Measurements from ENCODE around the gene RCN2. TPM values are rescaled to one million over a fixed set of nuclear protein-coding genes. Genes with fewer than 3 reads are reported as not detected.

Gene RCN2
- total and polyA plus RNA-seq, 2 of the 13 experiments (the other 11 are each of a cell fraction or from before 2014, with no cell fraction given), result 84.4 to 89.0 TPM

DNA sequence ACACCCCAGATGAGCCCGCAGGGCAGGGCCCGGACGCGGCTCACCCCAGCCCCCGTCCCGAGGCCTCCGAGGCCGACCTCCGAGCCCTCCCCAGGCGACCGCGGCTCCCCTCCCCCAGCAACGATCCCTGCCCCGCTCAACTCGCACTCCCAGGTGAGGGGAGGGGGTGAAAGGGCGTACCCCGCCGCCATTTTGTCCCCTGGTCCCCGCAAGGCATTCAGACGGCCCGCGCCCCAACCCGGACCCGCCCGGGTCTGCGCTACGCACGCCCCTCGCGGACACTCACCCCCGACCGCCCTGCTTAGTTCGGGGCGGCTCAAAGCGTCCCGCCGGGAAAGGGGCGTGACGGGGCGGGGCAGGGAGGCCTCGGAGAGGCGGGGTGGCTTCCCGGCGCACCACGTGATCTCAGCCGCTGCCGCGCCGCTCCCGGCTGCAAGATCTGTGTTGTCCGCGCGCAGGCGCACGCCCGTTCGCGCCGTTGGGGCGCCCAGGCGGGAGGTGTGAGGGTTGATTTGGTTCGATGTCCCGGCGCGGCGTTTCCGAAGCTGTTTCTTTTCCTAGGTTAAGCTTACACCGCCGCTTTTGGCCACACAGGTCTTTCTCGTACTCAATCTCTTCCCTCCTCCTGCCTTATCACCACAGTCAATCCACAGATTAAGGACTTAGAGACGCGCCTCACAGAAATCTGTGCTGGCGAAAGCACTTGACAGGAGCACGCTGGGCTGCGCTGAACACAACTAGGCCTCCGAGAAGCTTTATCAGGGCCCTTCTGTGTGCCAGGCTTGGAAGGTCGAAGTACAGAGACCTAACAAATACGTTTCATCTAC lies 26.3 kb upstream of the RCN2 start, which contains the start of gene SCAPER (continued):
- TF ChIP-seq GLI4 (CRISPR knock-in tag; IDR thresholded peaks at IDR 0.05; ENCODE audit: borderline replicate concordance) (peak; percentile 92; the same call in 1 of the 2 replicates), ZNF567 (CRISPR knock-in tag; IDR thresholded peaks at IDR 0.05; ENCODE audit: borderline replicate concordance) (0 out of 2 replicates have a peak, but pooled peaks have one; percentile 58), STAT5B (CRISPR knock-in tag; IDR thresholded peaks at IDR 0.05) (no peak), SOX13 (IDR thresholded peaks at IDR 0.05) (no peak), SOX13 (CRISPR knock-in tag; conservative IDR thresholded peaks at IDR 0.05 in 1 of 2, IDR thresholded peaks at IDR 0.05 in 1 of 2) (peak in 1 of 2 experiments; percentile 55; a peak in 1 of 4 replicates), RFX3 (CRISPR knock-in tag; IDR thresholded peaks at IDR 0.05) (no peak), SRSF1 (optimal IDR thresholded peaks at IDR 0.05; ENCODE audit: low read depth, low read length) (no peak), SIN3A (IDR thresholded peaks at IDR 0.05; ENCODE audit: borderline replicate concordance, low read depth, low read length) (0 out of 2 replicates have a peak, but pooled peaks have one; percentile 25)
- TF ChIP-seq, protein P1, sequence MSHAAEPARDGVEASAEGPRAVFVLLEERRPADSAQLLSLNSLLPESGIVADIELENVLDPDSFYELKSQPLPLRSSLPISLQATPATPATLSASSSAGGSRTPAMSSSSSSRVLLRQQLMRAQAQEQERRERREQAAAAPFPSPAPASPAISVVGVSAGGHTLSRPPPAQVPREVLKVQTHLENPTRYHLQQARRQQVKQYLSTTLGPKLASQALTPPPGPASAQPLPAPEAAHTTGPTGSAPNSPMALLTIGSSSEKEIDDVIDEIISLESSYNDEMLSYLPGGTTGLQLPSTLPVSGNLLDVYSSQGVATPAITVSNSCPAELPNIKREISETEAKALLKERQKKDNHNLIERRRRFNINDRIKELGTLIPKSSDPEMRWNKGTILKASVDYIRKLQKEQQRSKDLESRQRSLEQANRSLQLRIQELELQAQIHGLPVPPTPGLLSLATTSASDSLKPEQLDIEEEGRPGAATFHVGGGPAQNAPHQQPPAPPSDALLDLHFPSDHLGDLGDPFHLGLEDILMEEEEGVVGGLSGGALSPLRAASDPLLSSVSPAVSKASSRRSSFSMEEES (CRISPR knock-in tag; IDR thresholded peaks at IDR 0.05), result peak; percentile 86

DNA sequence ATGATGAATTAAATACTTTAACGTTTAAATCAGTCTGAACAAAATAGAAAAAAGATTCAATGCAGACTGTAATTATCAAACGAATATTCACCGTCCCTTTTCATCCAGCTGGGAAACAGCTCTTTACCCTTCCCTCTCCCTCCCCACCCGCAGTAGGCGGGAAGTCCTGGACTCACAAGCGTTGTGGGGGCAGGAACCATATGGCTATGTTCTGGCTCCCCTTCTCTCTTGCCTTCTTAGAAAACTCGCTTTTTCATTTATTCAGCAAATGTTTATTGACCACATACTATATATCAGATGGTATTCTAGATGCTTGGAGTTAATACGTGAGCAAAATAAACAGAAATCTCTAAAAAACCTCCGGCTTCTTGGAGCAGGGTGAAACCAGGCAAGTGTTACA lies 25.7 kb upstream of the RCN2 start:
- Histone ChIP-seq H2AFZ (ENCODE audit: low read length) (peak overlapping the region; percentile 98), H3K4me3 (replicated peaks in 1 of 3; ENCODE audit: insufficient read depth in 1 of 3, low read depth in 2 of 3, low read length in 3 of 3) (peak overlapping the region in 1 of 3 experiments; percentile 81; a peak in 2 of 6 replicates), H3K27ac (ENCODE audit: extremely low read length, insufficient read depth, low read length) (peak overlapping the region; percentile 70), H3K9ac (ENCODE audit: insufficient read depth, low read depth, low read length) (peak overlapping the region; percentile 70; the same call in 1 of the 2 replicates), H3K36me3 (replicated peaks in 1 of 2; ENCODE audit: control insufficient read depth in 1 of 2, insufficient read depth in 2 of 2, low read length in 2 of 2) (no peaks in the 10 kb centered on the region), H4K20me1 (ENCODE audit: insufficient read depth, low read length) (no peaks in the 10 kb centered on the region), H3K79me2 (ENCODE audit: insufficient read depth, low read length) (peaks cover 4% of the 10 kb centered on the region), H3K9me3 (ENCODE audit: low read length) (no peaks in the 10 kb centered on the region), H3K4me1 (ENCODE audit: insufficient read depth, low read length) (peaks cover 37% of the 10 kb centered on the region), H3K27me3 (ENCODE audit: control insufficient read depth in 1 of 2, insufficient read depth in 2 of 2, low read length in 2 of 2) (no peaks in the 10 kb centered on the region), H3K4me2 (ENCODE audit: low read depth, low read length) (peak overlapping the region; percentile 98)
- in situ Hi-C loops (cut with HindIII; ENCODE audit: extremely low pct_ligation_motif_present, low pct_unique_long_range_greater_than_20kb) (loop anchor here (10.0 kb wide), 1 partner anchor 129 kb away; no protein-coding TSS in a partner anchor), intact Hi-C loops (cut with micrococcal nuclease; ENCODE audit: unreplicated experiment) (no loop called here)
- ChIA-PET CTCF (ENCODE audit: low intra/inter-chr PET ratio, low total read pairs) (no interaction called here), POLR2A (interaction anchor here (0.7 to 4.5 kb wide), 3 partner anchors 18 to 594 kb away, joined by 3 to 28 read pairs (median 5); partner anchors contain the start of genes ETFA and RCN2)
- DNase-seq (ENCODE audit: low spot score), result no peak
- ATAC-seq, result peak; percentile 7; the same call in 1 of the 3 replicates
- FAIRE-seq, result no peak
- BruUV-seq (replicated peaks), result TSS peak; percentile 73
- WGBS (ENCODE audit: low lambda C conversion rate), result 24% methylated on average over 9 of the region's 9 CpGs
- TF ChIP-seq, protein P2, sequence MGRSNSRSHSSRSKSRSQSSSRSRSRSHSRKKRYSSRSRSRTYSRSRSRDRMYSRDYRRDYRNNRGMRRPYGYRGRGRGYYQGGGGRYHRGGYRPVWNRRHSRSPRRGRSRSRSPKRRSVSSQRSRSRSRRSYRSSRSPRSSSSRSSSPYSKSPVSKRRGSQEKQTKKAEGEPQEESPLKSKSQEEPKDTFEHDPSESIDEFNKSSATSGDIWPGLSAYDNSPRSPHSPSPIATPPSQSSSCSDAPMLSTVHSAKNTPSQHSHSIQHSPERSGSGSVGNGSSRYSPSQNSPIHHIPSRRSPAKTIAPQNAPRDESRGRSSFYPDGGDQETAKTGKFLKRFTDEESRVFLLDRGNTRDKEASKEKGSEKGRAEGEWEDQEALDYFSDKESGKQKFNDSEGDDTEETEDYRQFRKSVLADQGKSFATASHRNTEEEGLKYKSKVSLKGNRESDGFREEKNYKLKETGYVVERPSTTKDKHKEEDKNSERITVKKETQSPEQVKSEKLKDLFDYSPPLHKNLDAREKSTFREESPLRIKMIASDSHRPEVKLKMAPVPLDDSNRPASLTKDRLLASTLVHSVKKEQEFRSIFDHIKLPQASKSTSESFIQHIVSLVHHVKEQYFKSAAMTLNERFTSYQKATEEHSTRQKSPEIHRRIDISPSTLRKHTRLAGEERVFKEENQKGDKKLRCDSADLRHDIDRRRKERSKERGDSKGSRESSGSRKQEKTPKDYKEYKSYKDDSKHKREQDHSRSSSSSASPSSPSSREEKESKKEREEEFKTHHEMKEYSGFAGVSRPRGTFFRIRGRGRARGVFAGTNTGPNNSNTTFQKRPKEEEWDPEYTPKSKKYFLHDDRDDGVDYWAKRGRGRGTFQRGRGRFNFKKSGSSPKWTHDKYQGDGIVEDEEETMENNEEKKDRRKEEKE (IDR thresholded peaks at IDR 0.05), result no peak
- TF ChIP-seq, protein P3, sequence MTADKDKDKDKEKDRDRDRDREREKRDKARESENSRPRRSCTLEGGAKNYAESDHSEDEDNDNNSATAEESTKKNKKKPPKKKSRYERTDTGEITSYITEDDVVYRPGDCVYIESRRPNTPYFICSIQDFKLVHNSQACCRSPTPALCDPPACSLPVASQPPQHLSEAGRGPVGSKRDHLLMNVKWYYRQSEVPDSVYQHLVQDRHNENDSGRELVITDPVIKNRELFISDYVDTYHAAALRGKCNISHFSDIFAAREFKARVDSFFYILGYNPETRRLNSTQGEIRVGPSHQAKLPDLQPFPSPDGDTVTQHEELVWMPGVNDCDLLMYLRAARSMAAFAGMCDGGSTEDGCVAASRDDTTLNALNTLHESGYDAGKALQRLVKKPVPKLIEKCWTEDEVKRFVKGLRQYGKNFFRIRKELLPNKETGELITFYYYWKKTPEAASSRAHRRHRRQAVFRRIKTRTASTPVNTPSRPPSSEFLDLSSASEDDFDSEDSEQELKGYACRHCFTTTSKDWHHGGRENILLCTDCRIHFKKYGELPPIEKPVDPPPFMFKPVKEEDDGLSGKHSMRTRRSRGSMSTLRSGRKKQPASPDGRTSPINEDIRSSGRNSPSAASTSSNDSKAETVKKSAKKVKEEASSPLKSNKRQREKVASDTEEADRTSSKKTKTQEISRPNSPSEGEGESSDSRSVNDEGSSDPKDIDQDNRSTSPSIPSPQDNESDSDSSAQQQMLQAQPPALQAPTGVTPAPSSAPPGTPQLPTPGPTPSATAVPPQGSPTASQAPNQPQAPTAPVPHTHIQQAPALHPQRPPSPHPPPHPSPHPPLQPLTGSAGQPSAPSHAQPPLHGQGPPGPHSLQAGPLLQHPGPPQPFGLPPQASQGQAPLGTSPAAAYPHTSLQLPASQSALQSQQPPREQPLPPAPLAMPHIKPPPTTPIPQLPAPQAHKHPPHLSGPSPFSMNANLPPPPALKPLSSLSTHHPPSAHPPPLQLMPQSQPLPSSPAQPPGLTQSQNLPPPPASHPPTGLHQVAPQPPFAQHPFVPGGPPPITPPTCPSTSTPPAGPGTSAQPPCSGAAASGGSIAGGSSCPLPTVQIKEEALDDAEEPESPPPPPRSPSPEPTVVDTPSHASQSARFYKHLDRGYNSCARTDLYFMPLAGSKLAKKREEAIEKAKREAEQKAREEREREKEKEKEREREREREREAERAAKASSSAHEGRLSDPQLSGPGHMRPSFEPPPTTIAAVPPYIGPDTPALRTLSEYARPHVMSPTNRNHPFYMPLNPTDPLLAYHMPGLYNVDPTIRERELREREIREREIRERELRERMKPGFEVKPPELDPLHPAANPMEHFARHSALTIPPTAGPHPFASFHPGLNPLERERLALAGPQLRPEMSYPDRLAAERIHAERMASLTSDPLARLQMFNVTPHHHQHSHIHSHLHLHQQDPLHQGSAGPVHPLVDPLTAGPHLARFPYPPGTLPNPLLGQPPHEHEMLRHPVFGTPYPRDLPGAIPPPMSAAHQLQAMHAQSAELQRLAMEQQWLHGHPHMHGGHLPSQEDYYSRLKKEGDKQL (CRISPR knock-in tag; IDR thresholded peaks at IDR 0.05; ENCODE audit: low read depth), result no peak
